Gastroesophageal sphincter (tissue), 4 donors: ENCODE measurements around the gene HEPACAM. TPM values are rescaled to one million over a fixed set of nuclear protein-coding genes. Genes with fewer than 3 reads are reported as not detected.

Experiments
- ATAC-seq: fragments of 150-250 bp; one replicate; pipeline ENCODE4 v1.9.1; 2016; ENCODE audit warnings: mild to moderate bottlenecking, moderate library complexity
- H3K27ac ChIP-seq, 4 donors: fragments of 200-600 bp; sonication (generic) in 3 of 4; 1 replicate in 3 of 4; 2 replicates in 1 of 4; pipeline ENCODE4 v1.5.1; 2016 to 2019
- H3K27me3 ChIP-seq: fragments of 200-600 bp; sonication (generic); one replicate; pipeline ENCODE4 v1.5.1; 2019
- H3K36me3 ChIP-seq, 2 donors: fragments of 200-600 bp; sonication (generic); one replicate each; pipeline ENCODE4 v1.5.1; 2019; ENCODE audit warnings: control low read depth in 1 of 2
- H3K4me1 ChIP-seq, 3 donors: fragments of 200-600 bp; sonication (generic); 1 replicate in 2 of 3; 2 replicates in 1 of 3; pipeline ENCODE4 v1.5.1; 2016 to 2019; ENCODE audit warnings: control low read depth in 2 of 3
- H3K4me3 ChIP-seq, 2 donors: fragments of 200-600 bp; sonication (generic); one replicate each; pipeline ENCODE4 v1.5.1; 2019; ENCODE audit warnings: mild to moderate bottlenecking in 1 of 2, moderate library complexity in 1 of 2
- H3K9me3 ChIP-seq, 3 donors: fragments of 200-600 bp; sonication (generic); one replicate each; pipeline ENCODE4 v1.5.1; 2017 to 2019; ENCODE audit warnings: control low read depth in 2 of 3
- EP300 ChIP-seq: sonication (generic); formaldehyde crosslinking; IDR thresholded peaks from one replicate; pipeline ENCODE4 v1.6.1; 2017; ENCODE audit warnings: antibody characterized with exemption, mild to moderate bottlenecking
- POLR2A ChIP-seq, 2 donors: fragments of 450-650 bp; IDR thresholded peaks; one replicate each; pipeline ENCODE4 v1.6.1; 2017; ENCODE audit warnings: antibody characterized with exemption in 2 of 2, mild to moderate bottlenecking in 2 of 2, moderate library complexity in 1 of 2
- POLR2AphosphoS5 ChIP-seq: sonication (generic); formaldehyde crosslinking; IDR thresholded peaks from one replicate; pipeline ENCODE4 v1.6.1; 2017; ENCODE audit warnings: antibody characterized with exemption
- WGBS, 2 donors: methylation state at CpG; one replicate each; pipeline ENCODE4 v1.1.5; 2018; ENCODE audit warnings: low coverage in 1 of 2; 5-methylcytosine and 5-hydroxymethylcytosine counted together
- total RNA-seq, 4 donors: library from RNA; depleted of rRNA; stranded (reverse); fragments of >200 nt; gene quantifications; one replicate each; pipeline ENCODE4 v1.1.0, GENCODE V29; 2016
- TF ChIP-seq, protein P1 (sequence below), 4 experiments: fragments of 200-600 bp in 2 of 4; fragments of 450-650 bp in 2 of 4; sonication (generic) in 1 of 4; IDR thresholded peaks; one replicate each; pipeline ENCODE4 v1.5.1; 2017 to 2019; ENCODE audit warnings: antibody characterized with exemption in 4 of 4, mild to moderate bottlenecking in 2 of 4, moderate library complexity in 2 of 4

The HEPACAM gene
- total RNA-seq, 4 donors from 2014 or later, result 0.31 to 2.1 (median 0.81) TPM; not detected in 1

DNA sequence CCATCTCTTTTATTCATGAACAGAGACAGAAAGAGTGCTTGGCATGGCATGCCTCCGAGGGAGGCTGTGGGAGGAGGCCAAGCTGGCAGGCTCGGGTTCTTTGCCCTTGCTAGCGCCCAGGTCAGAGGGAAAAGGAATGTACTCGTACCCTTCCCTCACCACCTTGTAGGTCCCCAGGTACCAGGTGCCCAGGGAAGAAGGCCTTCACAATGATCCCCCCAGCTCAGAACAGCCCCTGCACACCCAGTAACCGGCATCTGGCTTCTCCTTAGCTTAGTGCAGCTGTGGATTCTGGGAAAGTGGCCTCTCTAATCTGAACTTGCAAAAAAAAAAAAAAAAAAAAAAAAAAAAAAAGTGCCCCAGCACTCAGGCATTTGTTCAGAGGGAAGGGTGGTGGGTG lies 15.5 kb downstream of the HEPACAM start:
- 90 to 100% methylated on average over 1 to 2 of the region's 5 CpGs for WGBS, 2 donors
- Histone ChIP-seq H3K9me3 (no peaks in the 10 kb centered on the region), H3K27ac (peak overlapping the region in 1 of 4 donors; percentile 75), H3K4me3 (peak overlapping the region in 1 of 2 donors; percentile 55), H3K4me1 (peaks cover 0 to 14% (median 3%) of the 10 kb centered on the region in 3 donors), H3K27me3 (peaks cover 44% of the 10 kb centered on the region), H3K36me3 (no peaks in the 10 kb centered on the region)
- TF ChIP-seq EP300 (no peak), POLR2A (IDR thresholded peaks at IDR 0.05) (no peak), POLR2AphosphoS5 (no peak)
- TF ChIP-seq, protein P1, sequence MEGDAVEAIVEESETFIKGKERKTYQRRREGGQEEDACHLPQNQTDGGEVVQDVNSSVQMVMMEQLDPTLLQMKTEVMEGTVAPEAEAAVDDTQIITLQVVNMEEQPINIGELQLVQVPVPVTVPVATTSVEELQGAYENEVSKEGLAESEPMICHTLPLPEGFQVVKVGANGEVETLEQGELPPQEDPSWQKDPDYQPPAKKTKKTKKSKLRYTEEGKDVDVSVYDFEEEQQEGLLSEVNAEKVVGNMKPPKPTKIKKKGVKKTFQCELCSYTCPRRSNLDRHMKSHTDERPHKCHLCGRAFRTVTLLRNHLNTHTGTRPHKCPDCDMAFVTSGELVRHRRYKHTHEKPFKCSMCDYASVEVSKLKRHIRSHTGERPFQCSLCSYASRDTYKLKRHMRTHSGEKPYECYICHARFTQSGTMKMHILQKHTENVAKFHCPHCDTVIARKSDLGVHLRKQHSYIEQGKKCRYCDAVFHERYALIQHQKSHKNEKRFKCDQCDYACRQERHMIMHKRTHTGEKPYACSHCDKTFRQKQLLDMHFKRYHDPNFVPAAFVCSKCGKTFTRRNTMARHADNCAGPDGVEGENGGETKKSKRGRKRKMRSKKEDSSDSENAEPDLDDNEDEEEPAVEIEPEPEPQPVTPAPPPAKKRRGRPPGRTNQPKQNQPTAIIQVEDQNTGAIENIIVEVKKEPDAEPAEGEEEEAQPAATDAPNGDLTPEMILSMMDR (IDR thresholded peaks at IDR 0.05), result no peak
- no peak for ATAC-seq

DNA sequence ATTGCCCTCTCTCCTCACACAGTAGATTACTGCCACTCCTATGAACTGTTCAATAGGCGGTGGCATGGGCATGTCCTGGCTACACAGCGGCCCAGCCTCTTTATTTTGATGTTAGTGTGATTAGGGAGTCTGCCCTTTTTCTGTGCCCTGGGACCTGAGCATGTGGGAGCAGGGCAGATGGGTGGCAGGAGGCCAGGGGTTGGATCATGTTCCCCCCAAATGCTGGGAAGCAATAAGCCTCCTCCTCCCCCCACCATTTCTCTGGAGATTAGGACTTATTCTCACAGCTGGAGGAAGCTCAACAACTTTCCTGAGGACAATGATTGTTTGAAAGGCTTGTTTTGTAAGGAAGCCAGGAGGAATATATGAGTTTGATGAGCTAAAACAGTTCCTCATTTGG lies 15.9 kb downstream of the HEPACAM start:
- WGBS, 2 donors, result 78 to 94% methylated on average over 2 of the region's 2 CpGs
- Histone ChIP-seq H3K4me1 (peaks cover 0 to 14% (median 3%) of the 10 kb centered on the region in 3 donors), H3K27ac (no peak overlapping the region), H3K9me3 (no peaks in the 10 kb centered on the region), H3K27me3 (peaks cover 44% of the 10 kb centered on the region), H3K4me3 (no peak overlapping the region), H3K36me3 (no peaks in the 10 kb centered on the region)
- no peak for ATAC-seq
- no peak for TF ChIP-seq EP300
- TF ChIP-seq, protein P1 (IDR thresholded peaks at IDR 0.05), result no peak
- no peak for TF ChIP-seq POLR2AphosphoS5
- no peak for TF ChIP-seq POLR2A (IDR thresholded peaks at IDR 0.05)

DNA sequence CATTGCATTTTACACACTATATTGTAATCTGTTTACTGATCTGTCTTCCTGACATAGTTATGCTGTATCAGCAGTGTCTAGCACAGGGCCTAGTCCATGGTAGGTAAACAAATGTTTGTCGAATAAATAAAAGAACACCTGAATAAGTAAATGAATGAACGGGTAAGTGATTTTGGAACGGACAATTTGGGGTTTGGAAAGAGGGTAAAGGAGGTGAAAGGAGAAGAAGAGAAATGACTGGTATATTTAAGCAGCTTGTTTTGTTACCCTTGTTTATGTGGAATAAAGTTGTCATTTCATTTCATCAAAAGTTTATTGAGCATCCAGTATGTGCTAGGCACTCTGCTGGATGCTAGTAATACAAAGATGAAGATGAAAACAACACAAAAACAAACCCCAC lies 16.9 kb downstream of the HEPACAM start, which contains the start of gene HEPN1:
HEPN1 (plus strand) TSS at position 301 of the 400 bp plus-strand sequence.
- Histone ChIP-seq H3K36me3 (no peaks in the 10 kb centered on the region), H3K27me3 (peaks cover 44% of the 10 kb centered on the region), H3K4me1 (peaks cover 0 to 14% (median 3%) of the 10 kb centered on the region in 3 donors), H3K4me3 (no peak within 1 kb of the TSS), H3K27ac (no peak within 1 kb of the TSS), H3K9me3 (no peaks in the 10 kb centered on the region)
- 60 to 73% methylated on average over 1 to 3 of the region's 3 CpGs for WGBS, 2 donors
- ATAC-seq, result no peak
- TF ChIP-seq EP300, result no peak
- no peak for TF ChIP-seq POLR2A (IDR thresholded peaks at IDR 0.05)
- TF ChIP-seq, protein P1 (IDR thresholded peaks at IDR 0.05), result no peak
- no peak for TF ChIP-seq POLR2AphosphoS5

DNA sequence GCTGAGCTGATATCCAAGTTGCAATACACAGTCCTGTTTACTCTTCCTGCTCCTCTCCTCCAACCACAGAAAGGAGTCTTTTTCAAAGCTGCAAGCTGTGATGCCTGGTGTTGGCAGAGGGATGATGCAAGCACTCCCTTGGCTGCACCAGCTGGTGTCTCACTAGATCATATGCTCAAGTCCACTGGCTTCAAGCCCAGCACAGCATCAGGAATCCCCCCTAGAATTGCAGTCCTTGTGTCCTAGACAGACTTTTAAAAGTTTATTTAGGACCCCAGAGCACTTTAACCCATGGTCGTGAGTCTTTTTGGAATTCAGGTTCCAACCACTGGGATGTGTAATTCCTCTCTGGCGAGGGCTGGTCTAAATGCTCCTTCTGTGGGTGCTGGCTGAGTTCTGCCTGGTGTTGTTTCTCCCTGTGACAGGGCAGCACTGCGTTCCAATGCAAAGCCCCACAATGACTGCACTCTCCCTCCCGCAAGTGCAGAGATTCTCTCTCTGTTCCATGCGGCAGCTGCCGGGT lies 18.7 kb downstream of the HEPACAM start:
- WGBS, 2 donors, result no CpG with 5 or more reads among the region's 6 CpGs
- Histone ChIP-seq H3K4me1 (peaks cover 0 to 14% (median 3%) of the 10 kb centered on the region in 3 donors), H3K36me3 (no peaks in the 10 kb centered on the region), H3K27ac (no peak overlapping the region), H3K4me3 (no peak overlapping the region), H3K27me3 (peaks cover 37% of the 10 kb centered on the region), H3K9me3 (peaks cover 0 to 2% (median 0%) of the 10 kb centered on the region in 3 donors)
- no peak for TF ChIP-seq POLR2AphosphoS5
- TF ChIP-seq, protein P1 (IDR thresholded peaks at IDR 0.05), result no peak
- no peak for TF ChIP-seq EP300
- TF ChIP-seq POLR2A (IDR thresholded peaks at IDR 0.05), result no peak
- no peak for ATAC-seq

DNA sequence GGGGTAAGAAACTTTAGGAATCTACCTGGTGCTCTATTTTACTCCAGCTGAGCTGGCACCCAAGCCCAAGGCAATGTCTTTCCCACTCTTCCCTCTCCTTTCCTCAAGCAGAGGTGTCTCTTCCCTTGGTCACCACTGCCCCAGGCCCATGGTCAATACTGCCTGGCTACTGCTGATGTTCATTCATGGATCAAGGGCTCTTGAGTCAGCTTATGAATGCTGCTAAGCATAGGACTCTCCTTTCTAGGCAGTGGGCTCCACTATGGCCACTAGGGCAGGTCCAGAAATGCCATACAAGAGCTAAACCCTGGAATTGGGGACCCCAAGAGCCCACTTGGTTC lies 19.5 kb downstream of the HEPACAM start:
- Histone ChIP-seq H3K4me1 (peaks cover 0 to 11% (median 3%) of the 10 kb centered on the region in 3 donors), H3K36me3 (no peaks in the 10 kb centered on the region), H3K27me3 (peaks cover 30% of the 10 kb centered on the region), H3K4me3 (no peak overlapping the region), H3K27ac (no peak overlapping the region), H3K9me3 (peaks cover 0 to 11% (median 0%) of the 10 kb centered on the region in 3 donors)
- no peak for ATAC-seq
- TF ChIP-seq POLR2AphosphoS5, result no peak
- TF ChIP-seq POLR2A (IDR thresholded peaks at IDR 0.05), result no peak
- no peak for TF ChIP-seq EP300
- TF ChIP-seq, protein P1 (IDR thresholded peaks at IDR 0.05), result no peak
